GM19239 (cell line): ENCODE measurements around the gene TBC1D14.
"Not testable (repeated sequence)": the region's sequence is repeated elsewhere in the genome, so short reads cannot be mapped to it uniquely, and the experiment has no call there.

Experiments used
- DNase-seq: peaks from one replicate; pipeline ENCODE4 v3.0.0; 2011; ENCODE audit warnings: low spot score; ENCODE audit not compliant: insufficient read length
- FAIRE-seq: peaks from 2 replicates; lab custom pipeline; 2011; peaks lifted over from hg19 to GRCh38; lab: Jason Lieb, UNC

The TBC1D14 gene

GRCh38 chr4:7068279-7068842 is 158.7 kb downstream of the TBC1D14 start:
- DNase-seq (no peak), FAIRE-seq (peak; percentile 23)

GRCh38 chr4:7068883-7069282 is 159.3 kb downstream of the TBC1D14 start:
- no peak for DNase-seq
- FAIRE-seq = no peak

GRCh38 chr4:7070729-7071511 is 161.3 kb downstream of the TBC1D14 start:
- DNase-seq = peak; percentile 66
- peak; percentile 96 for FAIRE-seq

GRCh38 chr4:7073059-7073458 is 163.4 kb downstream of the TBC1D14 start:
- DNase-seq = no peak
- no peak for FAIRE-seq

- DNase-seq (peak; percentile 29), FAIRE-seq (peak; percentile 71)
These were observed 164.1 kb downstream of the TBC1D14 start for GRCh38 chr4:7073526-7074390.

- FAIRE-seq (no peak), DNase-seq (no peak)
These were observed 164.8 kb downstream of the TBC1D14 start for GRCh38 chr4:7074426-7074825.

DNA sequence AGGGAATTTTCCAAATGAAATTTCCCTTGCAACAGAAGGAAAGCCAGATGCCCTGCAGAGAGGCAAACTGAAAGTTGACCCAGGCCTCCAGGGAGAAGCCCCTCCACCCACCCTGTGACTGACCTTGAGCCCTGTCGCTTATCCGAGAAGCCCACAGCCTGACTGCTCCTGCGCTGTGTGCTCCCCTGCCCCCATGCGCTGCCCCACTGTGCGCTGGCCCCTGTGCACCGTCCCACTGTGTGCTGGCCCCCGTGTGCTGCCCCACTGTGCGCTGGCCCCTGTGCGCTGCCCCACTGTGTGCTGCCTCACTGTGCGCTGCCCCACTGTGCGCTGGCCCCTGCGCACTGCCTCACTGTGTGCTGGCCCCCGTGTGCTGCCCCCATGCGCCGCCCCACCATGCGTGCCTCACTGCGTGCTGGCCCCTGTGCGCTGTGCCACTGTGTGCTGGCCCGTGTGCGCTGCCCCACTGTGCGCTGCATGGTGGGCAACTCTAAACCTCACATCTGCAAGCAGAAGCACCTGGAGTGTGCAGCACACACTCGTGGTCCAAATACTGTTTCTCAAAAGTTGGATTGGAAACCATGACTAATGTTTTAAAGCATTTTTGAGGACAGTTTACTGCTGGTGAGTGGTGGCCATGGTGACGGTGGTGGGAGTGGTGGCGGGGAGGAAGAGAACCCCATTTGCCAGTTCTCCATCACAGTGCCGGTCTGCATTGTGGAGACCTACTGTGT is 166.5 kb downstream of the TBC1D14 start:
- DNase-seq = no peak
- no peak for FAIRE-seq

- FAIRE-seq = no peak
- DNase-seq = no peak
These were observed 167.1 kb downstream of the TBC1D14 start for GRCh38 chr4:7076696-7077082.

DNA sequence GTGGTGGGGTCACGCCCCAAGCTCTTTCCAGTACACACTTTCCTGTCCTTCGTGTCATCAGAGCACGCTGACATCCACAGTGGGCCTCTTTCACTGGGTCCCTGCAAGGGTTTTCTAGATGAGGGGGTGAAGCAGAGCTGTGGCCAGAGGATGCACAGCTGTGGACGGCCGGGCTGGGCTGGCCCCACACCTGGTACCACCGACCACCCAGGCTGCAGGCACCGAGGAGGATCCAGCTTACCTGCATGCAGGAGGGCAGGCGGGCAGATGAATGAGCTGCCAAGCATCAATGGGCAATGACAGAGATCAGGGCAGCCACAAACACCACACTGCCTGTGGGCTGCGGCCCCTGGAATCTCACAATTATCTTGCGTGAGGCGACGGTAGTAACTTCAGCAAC is 167.7 kb downstream of the TBC1D14 start:
- no peak for FAIRE-seq

DNA sequence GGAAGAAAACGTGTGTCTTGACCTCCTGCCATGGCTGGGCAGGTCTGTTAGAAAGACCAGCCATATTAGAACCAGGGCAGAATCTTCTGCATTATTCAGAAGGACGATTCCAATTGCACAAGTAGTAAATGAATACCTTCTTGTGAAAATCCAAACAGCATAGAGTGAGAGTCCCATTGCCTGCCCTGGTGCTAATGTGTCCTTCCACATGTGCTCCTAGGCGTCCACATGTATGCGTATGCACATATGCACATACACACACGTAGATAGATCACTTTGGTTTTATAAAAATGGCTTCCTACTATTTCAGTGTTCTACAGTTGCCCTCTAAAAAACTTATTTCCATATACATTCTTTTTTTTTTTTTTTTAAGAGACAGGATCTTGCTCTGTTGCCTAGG is 168.4 kb downstream of the TBC1D14 start:
- DNase-seq (no peak), FAIRE-seq (no peak)

More for the DNA sequence above, 167.7 kb downstream of the TBC1D14 start:
- no peak for DNase-seq

DNA sequence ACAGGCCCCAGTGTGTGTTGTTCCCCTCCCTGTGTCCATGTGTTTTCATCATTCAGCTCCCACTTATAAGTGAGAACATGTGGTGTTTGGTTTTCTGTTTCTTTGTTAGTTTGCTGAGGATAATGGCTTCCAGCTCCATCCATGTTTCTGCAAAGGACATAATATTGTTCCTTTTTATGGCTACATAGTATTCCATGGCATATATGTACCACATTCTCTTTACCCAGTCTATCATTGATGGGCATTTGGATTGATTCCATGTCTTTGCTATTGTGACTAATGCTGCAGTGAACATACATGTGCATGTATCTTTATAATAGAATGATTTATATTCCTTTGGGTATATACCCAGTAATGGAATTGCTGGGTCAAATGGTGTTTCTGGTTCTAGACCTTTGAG is 169.9 kb downstream of the TBC1D14 start:
- DNase-seq, FAIRE-seq: not testable (repeated sequence)

DNA sequence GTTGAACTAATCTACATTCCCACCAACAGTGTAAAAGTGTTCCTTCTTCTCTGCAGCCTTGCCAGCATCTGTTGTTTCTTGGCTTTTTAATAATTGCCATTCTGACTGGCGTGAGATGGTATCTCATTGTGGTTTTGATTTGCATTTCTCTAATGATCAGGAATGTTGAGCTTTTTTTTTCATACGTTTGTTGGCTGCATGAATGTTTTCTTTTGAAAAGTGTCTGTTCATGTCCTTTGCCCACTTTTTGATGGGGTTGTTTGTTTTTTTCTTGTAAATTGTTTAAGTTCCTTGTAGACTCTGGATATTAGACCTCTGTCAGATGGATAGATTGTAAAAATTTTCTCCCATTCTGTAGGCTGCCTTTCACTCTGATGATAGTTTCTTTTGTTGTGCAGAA is 170.3 kb downstream of the TBC1D14 start:
- DNase-seq = not testable (repeated sequence)
- peak; percentile 39 for FAIRE-seq
